ELF-1 (cell line): ENCODE measurements around the gene CEP128.
A peak's percentile ranks its signal among the peaks of the same experiment; 100 is the strongest.

Experiments used
- DNase-seq: peaks from one replicate; pipeline ENCODE4 v3.0.0-alpha.2; 2016; ENCODE audit warnings: low read depth, low spot score

The CEP128 gene

DNA sequence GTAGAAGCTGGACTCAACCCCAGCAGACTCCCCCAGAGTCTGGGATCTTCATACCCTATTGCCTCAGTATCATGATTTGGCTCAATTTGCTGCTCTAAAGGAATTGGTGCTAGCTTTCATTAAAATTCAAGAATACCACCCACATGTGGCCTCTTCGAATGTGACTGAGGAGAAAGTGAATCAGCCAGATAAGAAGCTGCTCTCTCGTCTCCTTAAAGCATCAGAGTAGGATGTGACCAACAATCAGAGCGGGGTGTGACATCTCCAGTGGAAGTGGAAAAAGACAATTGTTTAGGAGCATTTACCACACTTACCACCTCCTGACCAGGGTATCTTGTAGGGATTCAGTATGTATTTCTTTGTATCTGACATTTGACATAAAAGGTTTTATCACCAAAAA is 452.0 kb downstream of the CEP128 start:
- DNase-seq, result no peak

DNA sequence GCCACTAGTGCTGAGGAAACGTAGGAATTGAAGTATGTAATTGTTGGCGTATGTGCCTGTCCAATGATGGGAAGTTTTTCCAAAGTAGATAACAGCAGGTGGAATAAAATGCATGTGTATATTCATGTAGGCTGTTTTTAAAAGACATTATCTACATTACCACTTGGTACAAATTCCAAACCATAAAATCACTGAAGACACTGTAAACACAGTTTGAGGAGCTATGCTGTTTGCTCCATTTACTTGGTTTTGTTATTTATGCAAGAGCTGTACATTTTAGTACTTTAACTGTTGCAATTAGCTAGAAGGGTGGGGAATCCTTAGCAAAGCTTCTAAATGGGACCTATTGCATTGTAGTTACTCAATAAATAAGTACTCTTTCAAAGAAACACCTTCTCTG is 455.8 kb downstream of the CEP128 start:
- DNase-seq, result no peak

DNA sequence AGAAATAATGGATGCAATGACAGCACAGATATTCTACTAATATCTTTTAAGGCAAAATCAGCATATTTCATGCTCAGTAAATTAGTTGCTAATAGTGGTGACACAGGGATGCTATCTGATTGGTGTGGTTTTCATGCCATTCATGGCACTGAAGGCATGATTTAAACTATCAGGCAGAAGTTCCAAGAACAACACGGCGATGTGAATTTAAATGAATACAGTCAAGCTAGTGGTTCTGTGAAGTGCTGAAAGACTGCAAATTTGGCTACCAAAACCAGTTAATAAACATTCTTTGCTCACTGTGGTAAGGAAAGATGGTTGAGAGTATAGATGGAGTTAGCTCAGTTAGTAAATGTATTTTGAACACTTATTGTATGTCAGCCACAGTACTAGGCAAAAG is 458.2 kb downstream of the CEP128 start:
- no peak for DNase-seq

DNA sequence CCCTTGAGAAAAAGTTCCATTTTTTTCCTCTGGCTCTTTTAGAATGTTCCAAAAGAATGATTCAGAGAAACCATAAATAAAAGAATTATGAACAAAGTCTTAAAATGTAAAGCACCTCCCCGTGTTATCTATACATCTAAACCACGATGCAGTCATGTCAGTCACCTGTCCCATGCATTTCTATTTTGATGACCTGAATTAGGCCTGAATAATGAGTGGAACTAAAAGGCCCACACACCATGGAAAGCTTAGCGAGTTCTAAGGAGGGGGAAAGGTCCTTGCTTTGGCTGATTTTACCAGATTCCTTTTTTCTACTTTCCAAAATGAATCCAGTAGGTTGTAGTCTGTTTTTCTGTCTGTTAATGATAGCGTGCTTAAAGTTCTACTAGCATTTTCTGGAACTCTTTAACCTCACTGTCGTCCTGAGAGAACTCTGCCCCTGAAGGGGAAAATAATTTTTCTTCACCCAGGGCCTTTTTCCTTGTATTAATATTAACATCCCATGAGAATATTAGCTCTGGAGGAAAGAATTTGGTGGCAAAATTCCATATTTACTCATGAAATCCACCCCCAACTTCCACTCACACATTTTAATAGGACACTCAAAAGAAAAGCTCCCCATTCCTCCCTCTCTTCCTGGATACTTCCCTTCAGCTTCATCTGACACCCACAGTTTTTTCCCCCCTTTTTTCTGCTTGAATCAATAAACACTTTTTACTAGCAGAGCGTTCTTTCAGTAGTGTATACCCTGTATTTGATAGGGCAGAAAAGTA is 464.0 kb downstream of the CEP128 start:
- no peak for DNase-seq

DNA sequence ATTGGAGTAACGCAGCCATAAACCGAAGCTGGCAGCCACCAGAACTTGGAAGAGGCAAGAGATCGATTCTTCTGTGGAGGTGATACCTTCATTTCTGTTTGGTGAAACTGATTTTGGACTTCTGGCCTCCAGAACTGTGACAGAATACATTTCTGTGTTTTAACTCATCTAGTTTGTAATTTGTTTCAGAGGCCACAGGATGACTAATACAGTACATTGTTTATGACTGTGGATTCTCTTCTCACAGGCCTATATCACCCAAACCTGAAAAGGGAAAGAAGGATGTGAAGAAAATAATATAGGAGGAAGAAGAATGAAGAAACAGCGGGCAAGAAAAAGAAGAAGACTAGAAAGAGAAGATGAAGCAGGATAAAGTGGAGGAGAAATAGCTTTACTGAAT is 466.5 kb downstream of the CEP128 start:
- no peak for DNase-seq

DNA sequence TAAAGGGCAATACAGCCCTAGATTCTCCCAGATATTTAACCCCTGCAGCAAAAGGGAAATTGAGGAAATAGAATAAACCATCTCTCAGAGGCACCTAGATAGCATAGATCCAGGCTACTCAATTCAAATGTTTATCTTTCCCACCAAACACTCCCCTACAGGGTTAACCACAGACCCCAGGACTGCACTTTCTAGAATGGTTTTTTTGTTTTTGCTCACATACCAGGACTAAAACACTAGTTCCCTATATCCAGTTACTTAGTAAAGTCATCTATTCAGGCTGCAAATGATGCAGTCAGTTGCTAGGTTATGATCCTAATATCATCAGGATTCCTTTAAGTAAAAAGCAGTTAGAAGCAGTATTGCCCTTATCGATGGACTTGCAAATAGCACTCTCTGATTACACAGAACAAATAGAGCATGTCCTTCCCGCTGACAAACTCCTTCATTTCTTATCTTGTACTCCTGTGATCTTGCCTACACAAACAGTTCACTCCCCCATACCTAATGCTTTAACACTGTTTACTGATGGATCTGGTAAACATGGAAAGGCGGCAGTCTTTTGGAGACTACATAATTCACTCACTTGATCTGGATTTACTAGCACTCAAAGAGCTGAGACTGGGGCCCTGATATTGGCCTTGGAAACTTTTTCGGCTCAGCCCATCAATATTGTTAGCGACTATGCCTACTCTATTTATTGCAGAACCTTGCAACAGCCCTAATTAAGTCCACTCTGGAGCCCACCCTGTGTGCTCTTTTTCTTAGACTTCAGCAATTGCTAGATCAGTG is 473.0 kb downstream of the CEP128 start:
- no peak for DNase-seq

DNA sequence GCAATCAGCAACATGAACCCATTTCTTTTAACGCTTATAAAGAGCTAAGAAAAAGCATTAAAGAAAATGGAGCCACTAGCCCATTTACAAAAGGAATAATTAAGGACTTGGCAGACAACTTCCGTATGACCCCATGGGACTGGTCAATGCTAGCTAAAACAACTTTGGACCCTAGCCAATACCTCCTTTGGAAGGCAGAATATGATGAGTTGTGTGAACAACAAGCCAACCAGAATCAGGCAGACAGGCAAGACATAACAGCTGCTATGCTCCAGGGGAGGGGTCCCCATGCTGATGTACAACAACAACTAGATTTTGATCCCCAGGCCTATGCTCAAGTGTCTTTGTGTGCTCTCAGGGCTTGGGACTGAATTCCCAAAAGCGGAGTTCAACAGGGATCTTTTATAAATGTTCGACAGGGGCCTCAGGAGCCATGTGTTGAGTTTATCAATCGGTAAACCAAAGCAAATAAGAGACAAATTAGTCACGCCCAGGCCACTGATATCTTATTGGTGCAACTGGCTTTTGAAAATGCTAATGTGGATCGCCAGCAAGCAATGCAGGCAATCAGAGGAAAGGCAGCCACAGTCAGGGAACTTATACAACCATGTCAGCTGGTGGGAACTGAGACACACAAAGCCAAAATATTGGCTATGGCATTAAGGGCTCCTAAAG is 475.9 kb downstream of the CEP128 start:
- DNase-seq, result no peak

DNA sequence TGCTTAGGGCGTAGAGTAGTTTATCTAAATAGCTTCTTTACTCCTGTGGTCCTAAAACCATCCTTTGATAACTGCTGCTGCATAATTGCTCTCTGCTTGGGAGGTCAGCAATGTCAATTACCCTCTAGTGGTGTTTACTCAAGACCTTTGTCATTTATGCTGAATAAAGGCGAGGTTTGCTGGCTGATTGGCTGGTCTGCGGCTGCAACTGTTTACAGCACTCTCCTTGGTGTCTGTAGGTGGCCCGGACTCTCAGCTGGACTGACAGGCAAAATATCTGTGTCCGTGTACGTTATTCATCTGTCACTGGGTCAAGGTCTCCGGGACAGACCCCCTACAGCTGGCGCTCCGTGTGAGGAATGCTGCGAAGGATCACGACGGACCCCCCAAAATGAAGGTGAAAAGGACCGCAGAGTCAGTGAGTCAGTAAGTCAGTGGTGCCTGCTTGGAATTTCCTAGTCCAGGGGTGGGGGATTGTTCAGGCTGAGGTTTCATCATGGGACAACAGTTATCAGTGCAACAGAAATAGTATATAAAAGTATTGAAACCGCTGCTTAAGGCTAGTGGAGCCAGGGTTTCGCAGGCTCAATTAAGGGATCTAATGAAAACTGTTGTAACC is 476.9 kb downstream of the CEP128 start:
- DNase-seq, result peak; percentile 37

DNA sequence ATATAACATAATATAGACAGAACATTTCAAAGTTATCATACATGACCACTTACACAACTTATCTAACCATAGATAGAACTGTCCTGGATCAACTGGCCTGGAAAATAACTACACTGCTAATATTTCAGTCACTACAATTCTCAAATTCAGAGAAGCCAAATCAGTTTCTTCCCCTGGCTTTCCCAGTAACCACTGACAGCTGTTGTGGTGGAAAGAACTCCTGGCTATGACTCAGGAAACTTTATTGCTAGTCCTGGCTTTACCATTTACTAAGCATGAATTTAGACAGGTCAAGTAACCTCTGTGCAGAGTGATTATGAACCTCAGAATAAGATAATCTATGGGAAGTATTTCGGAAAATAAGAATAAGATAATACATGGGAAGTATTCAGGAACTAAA is 485.3 kb downstream of the CEP128 start:
- no peak for DNase-seq

DNA sequence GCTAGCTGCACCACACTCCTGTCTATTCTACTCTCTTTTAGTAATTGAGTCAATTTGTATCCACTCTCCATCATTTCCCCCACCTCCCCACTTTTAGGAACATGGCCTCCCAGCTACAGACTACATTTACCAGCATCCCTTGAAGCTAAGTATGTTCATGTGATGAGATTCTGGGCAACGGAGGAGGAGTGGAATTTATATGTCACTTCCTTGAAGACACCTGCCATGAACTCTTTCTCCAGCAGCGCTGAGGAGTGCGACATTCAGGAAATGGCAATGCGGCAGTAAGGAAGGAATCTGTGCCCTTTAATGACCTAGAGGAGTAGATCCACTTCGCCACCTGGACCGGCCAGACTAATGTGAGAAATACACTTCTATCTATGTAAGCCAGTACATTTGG is 486.5 kb downstream of the CEP128 start:
- no peak for DNase-seq

DNA sequence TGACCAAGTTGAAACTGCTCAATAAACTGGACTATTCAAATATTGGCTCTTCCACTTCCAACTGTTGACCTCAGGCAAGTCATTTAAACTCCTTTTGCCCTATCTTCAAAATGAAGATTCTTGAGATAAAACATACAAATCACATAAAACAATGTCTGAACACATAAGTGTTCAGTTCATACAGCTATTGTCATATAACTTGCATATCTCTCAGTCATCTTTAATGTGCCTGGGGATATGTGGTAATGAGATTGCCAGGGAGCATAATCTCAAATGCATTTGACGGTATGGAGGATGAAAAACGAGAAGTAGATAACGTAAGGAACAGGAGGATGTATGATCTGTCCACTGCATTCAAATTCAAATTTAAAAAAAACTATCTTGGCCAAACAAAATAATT is 493.3 kb downstream of the CEP128 start:
- no peak for DNase-seq

DNA sequence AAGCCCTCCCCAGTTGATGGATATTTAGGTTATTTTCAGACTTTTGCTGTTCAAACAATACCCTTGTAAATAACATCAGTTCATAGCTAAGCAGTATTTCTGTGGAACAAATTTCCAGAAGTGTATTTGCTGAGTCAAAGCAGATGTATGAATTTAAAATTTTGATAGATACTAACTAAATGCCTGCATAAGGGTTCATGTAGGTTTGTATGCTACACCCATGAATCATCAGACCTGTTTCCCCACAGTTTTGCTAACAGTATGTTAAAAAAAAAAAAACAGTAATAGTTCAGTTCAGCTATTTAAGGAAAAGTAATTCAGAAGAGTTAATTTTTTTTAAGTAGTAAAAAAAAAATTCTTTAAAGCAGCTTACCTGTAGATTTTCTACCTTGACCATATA is 494.1 kb downstream of the CEP128 start:
- DNase-seq, result no peak
